ENCODE data around the gene PSMB2.

GRCh38 chr1:35561297-35561971 is 79.9 kb downstream of the PSMB2 start:
- TF ChIP-seq CTCF (IDR thresholded peaks at IDR 0.05; ENCODE audit: insufficient read depth, low read length) = no peak
- no peak for TF ChIP-seq POLR2AphosphoS5 (IDR thresholded peaks at IDR 0.05; ENCODE audit: low read depth)
- no peak for TF ChIP-seq GABPA (IDR thresholded peaks at IDR 0.05; ENCODE audit: low read depth)

Data from HL-60 (cell line).